Breast epithelium (tissue), 3 donors: ENCODE measurements around the gene TOB2.

ENCODE experiments used
- CTCF ChIP-seq, 3 donors: fragments of 450-650 bp; IDR thresholded peaks; one replicate each; pipeline ENCODE4 v1.5.1; 2016 to 2017; ENCODE audit warnings: antibody characterized with exemption in 3 of 3, mild to moderate bottlenecking in 3 of 3, moderate library complexity in 3 of 3
- POLR2A ChIP-seq: fragments of 450-650 bp; IDR thresholded peaks from one replicate; pipeline ENCODE4 v1.6.1; 2016; ENCODE audit warnings: antibody characterized with exemption, mild to moderate bottlenecking, moderate library complexity
- POLR2AphosphoS5 ChIP-seq, 3 donors: sonication (generic); formaldehyde crosslinking; IDR thresholded peaks; one replicate each; pipeline ENCODE4 v1.6.1; 2017; ENCODE audit warnings: antibody characterized with exemption in 3 of 3

DNA sequence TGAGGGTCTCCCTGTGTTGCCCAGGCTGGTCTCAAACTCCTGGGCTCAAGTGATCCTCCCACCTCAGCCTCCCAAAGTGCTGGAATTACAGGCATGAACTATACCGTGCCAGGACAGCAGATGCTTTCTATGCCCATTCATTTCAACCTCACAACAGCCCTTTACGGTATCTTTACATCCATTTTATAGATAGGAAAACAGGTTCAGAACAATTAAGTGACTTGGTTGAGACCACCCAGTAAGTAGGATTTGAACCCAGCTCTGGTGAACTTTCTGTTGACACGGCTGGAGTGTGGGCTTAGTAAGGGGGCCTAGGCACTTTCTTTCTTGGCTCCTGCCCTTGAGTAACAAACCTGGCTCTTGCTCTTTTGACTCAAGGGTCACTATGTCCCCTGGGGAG is 39.2 kb downstream of the TOB2 start:
- no peak for TF ChIP-seq CTCF (IDR thresholded peaks at IDR 0.05)
- TF ChIP-seq POLR2AphosphoS5 (IDR thresholded peaks at IDR 0.05) = no peak
- TF ChIP-seq POLR2A = no peak
